HEK293 (cell line): ENCODE results near the gene WNT7A.

Experiments
- CTCF ChIA-PET: fragments of 350-600 bp; formaldehyde crosslinking; extraction: SDS; loops from one replicate; lab custom pipeline; 2021; ENCODE audit warnings: antibody characterized with exemption; lab: Yijun Ruan, JAX
- POLR2A ChIA-PET: fragments of 300-600 bp; formaldehyde crosslinking; extraction: SDS; loops from one replicate; lab custom pipeline; 2020; ENCODE audit warnings: antibody characterized with exemption, inconsistent platforms; lab: Yijun Ruan, JAX
- H3K27ac ChIP-seq: fragments of 200-500 bp; sonication (Bioruptor generic); 2 replicates; pipeline ENCODE4 v1.5.1; 2014; ENCODE audit warnings: low read depth, low read length, control low read depth, inconsistent platforms; ENCODE audit errors: extremely low read depth
- H3K36me3 ChIP-seq, 2 experiments: fragments of 200-500 bp in 1 of 2; sonication (Bioruptor generic) in 1 of 2; 1 replicate in 1 of 2; 2 replicates in 1 of 2; pipeline ENCODE4 v1.5.1; 2014 to 2017; ENCODE audit warnings: inconsistent platforms in 2 of 2, low read length in 2 of 2; ENCODE audit not compliant: control insufficient read depth in 2 of 2, insufficient read depth in 1 of 2
- H3K4me1 ChIP-seq: fragments of 200-500 bp; sonication (Bioruptor generic); 2 replicates; pipeline ENCODE4 v1.5.1; 2014; ENCODE audit warnings: mild to moderate bottlenecking, low read length, inconsistent platforms; ENCODE audit not compliant: control insufficient read depth, insufficient read depth
- H3K4me3 ChIP-seq: 2 replicates; pipeline ENCODE4 v1.5.1; 2011; ENCODE audit warnings: low read depth, mild to moderate bottlenecking, control low read depth, low read length, moderate library complexity
- H3K9me3 ChIP-seq: fragments of 200-500 bp; sonication (Bioruptor generic); 2 replicates; pipeline ENCODE4 v1.5.1; 2014; ENCODE audit warnings: low read depth, low read length, inconsistent platforms; ENCODE audit not compliant: control insufficient read depth, insufficient read depth
- BCL6B ChIP-seq: fragments of 450-650 bp; formaldehyde crosslinking; IDR thresholded peaks from 2 replicates; pipeline ENCODE4 v1.5.1; 2017; ENCODE audit warnings: missing biosample characterization, missing genetic modification characterization
- GLI4 ChIP-seq: fragments of 450-650 bp; formaldehyde crosslinking; IDR thresholded peaks from 2 replicates; pipeline ENCODE4 v1.5.1; 2016; ENCODE audit warnings: missing biosample characterization, missing genetic modification characterization
- GLIS1 ChIP-seq: fragments of 450-650 bp; formaldehyde crosslinking; IDR thresholded peaks from 2 replicates; pipeline ENCODE4 v1.5.1; 2016; ENCODE audit warnings: missing biosample characterization, missing genetic modification characterization
- KLF10 ChIP-seq: fragments of 450-650 bp; IDR thresholded peaks from 2 replicates; pipeline ENCODE4 v1.5.1; 2018; ENCODE audit warnings: missing biosample characterization, mild to moderate bottlenecking, missing genetic modification characterization
- KLF7 ChIP-seq: fragments of 450-650 bp; formaldehyde crosslinking; IDR thresholded peaks from 2 replicates; pipeline ENCODE4 v1.5.1; 2016; ENCODE audit warnings: missing biosample characterization, missing genetic modification characterization, borderline replicate concordance
- KLF8 ChIP-seq: fragments of 450-650 bp; formaldehyde crosslinking; IDR thresholded peaks from 2 replicates; pipeline ENCODE4 v1.5.1; 2016; ENCODE audit warnings: missing biosample characterization, missing genetic modification characterization
- OSR2 ChIP-seq: fragments of 450-650 bp; formaldehyde crosslinking; IDR thresholded peaks from 2 replicates; pipeline ENCODE4 v1.5.1; 2016; ENCODE audit warnings: missing biosample characterization, missing genetic modification characterization
- TCF7L2 ChIP-seq: IDR thresholded peaks from 2 replicates; pipeline ENCODE4 v1.6.1; 2011; ENCODE audit warnings: low read depth, mild to moderate bottlenecking, inconsistent platforms, low read length, moderate library complexity, borderline replicate concordance
- ZEB2 ChIP-seq: fragments of 450-650 bp; formaldehyde crosslinking; IDR thresholded peaks from 2 replicates; pipeline ENCODE4 v1.5.1; 2016; ENCODE audit warnings: missing biosample characterization, missing genetic modification characterization
- ZNF148 ChIP-seq: fragments of 450-650 bp; formaldehyde crosslinking; IDR thresholded peaks from 2 replicates; pipeline ENCODE4 v1.5.0; 2017; ENCODE audit warnings: missing biosample characterization, missing genetic modification characterization, borderline replicate concordance
- ZNF174 ChIP-seq: fragments of 450-650 bp; formaldehyde crosslinking; IDR thresholded peaks from 2 replicates; pipeline ENCODE4 v1.5.0; 2017; ENCODE audit warnings: missing biosample characterization, mild to moderate bottlenecking, missing genetic modification characterization
- ZNF239 ChIP-seq: fragments of 450-650 bp; formaldehyde crosslinking; IDR thresholded peaks from 2 replicates; pipeline ENCODE4 v1.5.1; 2016; ENCODE audit warnings: missing biosample characterization, missing genetic modification characterization
- ZNF24 ChIP-seq: fragments of 450-650 bp; formaldehyde crosslinking; IDR thresholded peaks from 2 replicates; pipeline ENCODE4 v1.5.1; 2016; ENCODE audit warnings: missing biosample characterization, missing genetic modification characterization
- ZNF248 ChIP-seq: fragments of 450-650 bp; formaldehyde crosslinking; IDR thresholded peaks from 2 replicates; pipeline ENCODE4 v1.5.1; 2017; ENCODE audit warnings: missing biosample characterization, missing genetic modification characterization
- ZNF280C ChIP-seq: fragments of 450-650 bp; formaldehyde crosslinking; IDR thresholded peaks from 2 replicates; pipeline ENCODE4 v1.5.1; 2016; ENCODE audit warnings: missing biosample characterization, missing genetic modification characterization
- ZNF433 ChIP-seq: fragments of 450-650 bp; formaldehyde crosslinking; IDR thresholded peaks from 2 replicates; pipeline ENCODE4 v1.5.1; 2016; ENCODE audit warnings: missing biosample characterization, missing genetic modification characterization, low read depth
- ZNF521 ChIP-seq: fragments of 450-650 bp; formaldehyde crosslinking; IDR thresholded peaks from 2 replicates; pipeline ENCODE4 v1.5.1; 2017; ENCODE audit warnings: missing biosample characterization, mild to moderate bottlenecking, missing genetic modification characterization
- ZNF580 ChIP-seq: fragments of 450-650 bp; formaldehyde crosslinking; IDR thresholded peaks from 2 replicates; pipeline ENCODE4 v1.5.1; 2016; ENCODE audit warnings: missing biosample characterization, missing genetic modification characterization
- ZNF660 ChIP-seq: fragments of 450-650 bp; IDR thresholded peaks from 2 replicates; pipeline ENCODE4 v1.5.1; 2018; ENCODE audit warnings: missing biosample characterization, mild to moderate bottlenecking, missing genetic modification characterization
- ZNF692 ChIP-seq: fragments of 450-650 bp; formaldehyde crosslinking; IDR thresholded peaks from 2 replicates; pipeline ENCODE4 v1.5.1; 2016; ENCODE audit warnings: missing biosample characterization, missing genetic modification characterization
- ZSCAN23 ChIP-seq: fragments of 450-650 bp; formaldehyde crosslinking; IDR thresholded peaks from 2 replicates; pipeline ENCODE4 v1.5.1; 2016; ENCODE audit warnings: missing biosample characterization, missing genetic modification characterization
- ZSCAN5A ChIP-seq: fragments of 450-650 bp; formaldehyde crosslinking; IDR thresholded peaks from 2 replicates; pipeline ENCODE4 v1.5.1; 2016; ENCODE audit warnings: missing biosample characterization, missing genetic modification characterization
- ZXDB ChIP-seq: fragments of 450-650 bp; formaldehyde crosslinking; IDR thresholded peaks from 2 replicates; pipeline ENCODE4 v1.5.1; 2016; ENCODE audit warnings: missing biosample characterization, missing genetic modification characterization

The WNT7A gene

DNA sequence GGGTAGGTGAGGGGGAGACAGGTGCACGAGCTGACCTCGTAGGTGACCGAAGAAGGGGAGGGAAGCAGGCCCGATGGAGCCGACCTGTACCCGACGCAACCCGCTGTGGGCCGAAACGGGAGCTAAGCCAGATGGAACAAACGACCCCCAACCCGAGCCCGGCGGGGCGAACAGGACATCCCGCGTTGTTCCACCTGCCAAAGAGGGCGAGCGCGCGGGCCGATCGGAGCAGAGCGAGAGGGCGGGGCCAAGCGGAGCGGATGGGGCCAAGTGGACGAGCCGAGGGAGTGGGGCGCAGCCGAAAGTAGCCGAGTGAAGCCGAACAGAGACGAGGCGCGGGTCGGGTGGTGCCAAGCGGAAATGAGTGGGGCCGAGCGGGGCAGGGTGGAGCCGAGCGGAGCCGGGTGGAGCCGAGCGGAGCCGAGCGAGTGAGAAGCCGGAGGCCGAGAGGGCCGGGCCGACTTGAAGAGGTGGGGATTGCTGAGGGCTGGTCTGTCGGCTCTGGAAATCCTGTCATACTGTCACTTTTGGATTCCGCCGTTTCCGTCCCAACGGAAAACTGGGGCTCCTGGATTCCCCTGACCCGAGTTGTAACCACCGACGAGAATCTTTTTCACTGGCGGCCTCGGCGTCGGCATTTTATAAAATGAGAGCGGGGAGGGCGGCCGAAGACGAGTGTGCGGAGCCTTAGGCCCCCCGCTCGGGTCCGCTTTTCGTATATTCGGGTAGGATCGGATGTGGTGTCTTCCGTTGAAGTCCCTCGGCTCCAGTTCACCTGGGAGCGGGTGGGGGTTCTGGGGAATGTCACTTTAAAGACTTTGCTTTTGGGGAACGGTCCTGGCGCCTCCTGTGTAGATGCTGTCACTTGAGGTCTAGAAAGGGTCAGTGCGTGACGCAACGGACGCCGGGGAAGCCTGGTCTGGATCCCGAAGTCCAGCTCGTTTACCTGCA is 15.6 kb upstream of the WNT7A start (continued):
- no peak for TF ChIP-seq BCL6B (tag by site-specific recombination)
- no peak for TF ChIP-seq TCF7L2
- TF ChIP-seq ZNF148 (tag by site-specific recombination): no peak
- 0 out of 2 replicates have a peak, but pooled peaks have one; percentile 35 for TF ChIP-seq KLF8 (tag by site-specific recombination)
- no peak for TF ChIP-seq OSR2 (tag by site-specific recombination)
- TF ChIP-seq ZNF174: no peak
- 0 out of 2 replicates have a peak, but pooled peaks have one; percentile 23 for TF ChIP-seq ZNF660
- no peak for TF ChIP-seq ZNF24

DNA sequence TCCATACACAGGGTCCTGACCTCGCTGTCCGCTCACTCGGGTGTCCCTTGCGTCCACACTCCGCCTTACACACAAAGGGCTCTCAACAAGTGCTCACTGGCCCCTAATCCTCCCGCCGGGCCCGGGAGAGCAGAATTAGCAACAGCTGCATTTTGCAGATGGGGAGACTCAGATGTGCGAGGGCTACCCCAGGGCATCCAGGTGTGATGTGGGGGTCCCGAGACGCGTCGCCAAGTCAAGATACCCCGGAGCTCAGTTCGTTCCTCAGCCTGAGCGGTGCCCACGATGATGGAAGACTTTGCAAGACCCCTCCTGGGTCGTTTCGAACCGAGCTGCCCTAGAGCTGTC is 14.9 kb upstream of the WNT7A start:
- Histone ChIP-seq H3K4me3 (no peak overlapping the region), H3K36me3 (no peaks in the 10 kb centered on the region), H3K4me1 (no peaks in the 10 kb centered on the region), H3K9me3 (no peaks in the 10 kb centered on the region), H3K27ac (no peak overlapping the region)
- ChIA-PET POLR2A (no interaction called here), CTCF (interaction anchor here (0.6 to 1.8 kb wide), 5 partner anchors 10 to 308 kb away, joined by 4 to 10 read pairs (median 4); no protein-coding TSS in a partner anchor)
- no peak for TF ChIP-seq GLI4
- no peak for TF ChIP-seq ZNF521 (tag by site-specific recombination)
- TF ChIP-seq KLF10 (tag by site-specific recombination): no peak
- no peak for TF ChIP-seq OSR2 (tag by site-specific recombination)
- no peak for TF ChIP-seq ZSCAN23 (tag by site-specific recombination)
- TF ChIP-seq GLIS1 (tag by site-specific recombination): no peak
- no peak for TF ChIP-seq ZNF239
- no peak for TF ChIP-seq KLF7 (tag by site-specific recombination)
- TF ChIP-seq ZNF248: no peak
- no peak for TF ChIP-seq ZNF580 (tag by site-specific recombination)

DNA sequence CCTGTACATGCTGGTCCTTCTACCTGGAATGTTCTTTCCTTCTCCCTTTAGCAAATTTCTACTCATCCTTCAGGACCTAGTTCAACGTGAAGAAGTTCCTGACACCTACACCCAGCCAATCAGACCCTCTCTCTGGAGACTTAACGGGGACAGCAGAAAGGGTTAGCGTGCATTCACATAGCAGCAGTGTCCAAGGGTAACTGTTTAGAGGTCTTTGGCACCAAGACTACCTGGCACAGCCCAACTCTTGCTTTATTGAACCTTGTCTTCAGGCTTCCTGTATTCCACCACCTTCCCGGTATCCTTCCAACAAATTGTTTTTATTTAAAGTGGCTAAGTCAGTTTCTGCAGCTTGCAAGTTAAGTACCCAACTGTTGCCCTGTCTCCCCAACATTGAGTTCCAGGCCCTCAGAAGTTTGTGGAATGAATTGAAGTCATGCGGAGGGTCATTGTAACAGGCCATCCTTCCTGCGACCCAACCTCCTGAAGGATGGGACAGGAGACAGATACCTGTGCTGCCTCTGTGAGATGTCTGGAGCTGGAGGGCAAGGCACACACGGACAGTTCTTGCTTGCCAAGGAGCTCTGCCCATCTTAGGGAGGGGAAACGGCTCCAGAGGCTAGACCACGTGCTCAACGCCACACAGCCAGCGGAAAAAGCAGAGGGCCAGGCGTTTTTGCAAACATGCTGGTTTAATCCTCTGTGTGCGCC is 14.4 kb upstream of the WNT7A start:
- H3K9me3 ChIP-seq: no peaks in the 10 kb centered on the region
- no peaks in the 10 kb centered on the region for H3K36me3 ChIP-seq
- ChIA-PET POLR2A (no interaction called here), CTCF (interaction anchor here (0.6 to 1.8 kb wide), 5 partner anchors 9 to 309 kb away, joined by 4 to 10 read pairs (median 4); no protein-coding TSS in a partner anchor)
- H3K4me3 ChIP-seq: no peak overlapping the region
- H3K27ac ChIP-seq: no peak overlapping the region
- no peaks in the 10 kb centered on the region for H3K4me1 ChIP-seq
- TF ChIP-seq ZEB2 (tag by site-specific recombination) (no peak), ZSCAN5A (tag by site-specific recombination) (no peak), ZNF280C (tag by site-specific recombination) (no peak), ZNF660 (no peak), ZNF692 (no peak), ZNF433 (tag by site-specific recombination) (no peak), ZXDB (tag by site-specific recombination) (no peak)
